HCT116 (cell line): ENCODE measurements around the gene TBATA. TPM values are rescaled to one million over a fixed set of nuclear protein-coding genes. Genes with fewer than 3 reads are reported as not detected.

Experiments used
- ATAC-seq: fragments of 200-7000 bp; cut with Tn5 transposase; 2 replicates; pipeline ENCODE4 v1.9.1; 2020; ENCODE audit warnings: mild to moderate bottlenecking, moderate library complexity
- BruUV-seq: library from RNA; stranded (reverse); fragments of 400-500 nt; replicated peaks from 2 replicates; lab custom pipeline; 2021; lab: Mats Ljungman, UMichigan
- CTCF ChIA-PET: fragments of 300-600 bp; sonication (Branson Sonifier 250); formaldehyde crosslinking; loops from one replicate; lab custom pipeline; 2021; ENCODE audit warnings: antibody characterized with exemption; lab: Charles Lee
- POLR2A ChIA-PET: fragments of 300-600, 350-600 bp; sonication (Branson Sonifier 250); formaldehyde crosslinking; loops from one replicate; lab custom pipeline; 2021; ENCODE audit warnings: antibody characterized with exemption; lab: Charles Lee
- RAD21 ChIA-PET, 2 experiments: fragments of 300-600 bp; sonication (Branson Sonifier 250); formaldehyde crosslinking; loops; one replicate each; lab custom pipeline; 2023; ENCODE audit warnings: low total read pairs in 2 of 2; ENCODE audit not compliant: uncharacterized antibody in 2 of 2, unreplicated experiment in 2 of 2, low non-redundant PET in 1 of 2; lab: Charles Lee
- DNase-seq: peaks from one replicate; pipeline ENCODE4 v3.0.0-alpha.2; 2010; ENCODE audit warnings: low read depth, low spot score
- H2AFZ ChIP-seq: fragments of 200-600 bp; shearing (Covaris generic), sonication (generic); 2 replicates; pipeline ENCODE4 v1.6.1; 2017; ENCODE audit warnings: low read depth, mixed run types, mixed read lengths, antibody characterized with exemption, low read length; ENCODE audit not compliant: poor library complexity, severe bottlenecking
- H3K27ac ChIP-seq: 2 replicates; pipeline ENCODE4 v1.5.1; 2012; ENCODE audit warnings: low read depth, low read length
- H3K27me3 ChIP-seq: fragments of 200-600 bp; sonication (generic); 2 replicates; pipeline ENCODE4 v1.6.1; 2016; ENCODE audit warnings: mixed run types, low read length, mixed read lengths; ENCODE audit not compliant: insufficient read depth
- H3K36me3 ChIP-seq, 2 experiments: fragments of 200-500 bp in 1 of 2; fragments of 200-600 bp in 1 of 2; sonication (Bioruptor generic) in 1 of 2; sonication (generic) in 1 of 2; 2 replicates each; pipeline versions ENCODE4 v1.5.1 to v1.6.1; 2014 to 2016; ENCODE audit warnings: low read length in 2 of 2, inconsistent platforms in 1 of 2, mixed read lengths in 1 of 2, mixed run types in 1 of 2; ENCODE audit not compliant: insufficient read depth in 2 of 2, control insufficient read depth in 1 of 2
- H3K4me1 ChIP-seq, 2 experiments: fragments of 200-600 bp in 1 of 2; sonication (generic) in 1 of 2; 2 replicates each; pipeline versions ENCODE4 v1.5.1 to v1.6.1; 2012 to 2017; ENCODE audit warnings: low read length in 2 of 2, inconsistent platforms in 1 of 2, mild to moderate bottlenecking in 1 of 2, mixed read lengths in 1 of 2, mixed run types in 1 of 2, moderate library complexity in 1 of 2; ENCODE audit not compliant: insufficient read depth in 2 of 2, control insufficient read depth in 1 of 2
- H3K4me2 ChIP-seq: fragments of 200-600 bp; sonication (generic); 2 replicates; pipeline ENCODE4 v1.6.1; 2017; ENCODE audit warnings: mixed run types, low read length, mixed read lengths
- H3K4me3 ChIP-seq, 2 experiments: fragments of 200-600 bp in 1 of 2; sonication (generic) in 1 of 2; replicated peaks in 1 of 2; 2 replicates each; pipeline ENCODE4 v1.5.1; 2011 to 2016; ENCODE audit warnings: low read length in 2 of 2, control low read depth in 1 of 2, low read depth in 1 of 2, mild to moderate bottlenecking in 1 of 2, mixed read lengths in 1 of 2, mixed run types in 1 of 2
- H3K79me2 ChIP-seq: fragments of 200-600 bp; sonication (generic); 2 replicates; pipeline ENCODE4 v1.6.1; 2017; ENCODE audit warnings: mild to moderate bottlenecking, mixed run types, low read length, moderate library complexity, mixed read lengths; ENCODE audit not compliant: insufficient read depth
- H3K9ac ChIP-seq: fragments of 200-600 bp; sonication (generic); 2 replicates; pipeline ENCODE4 v1.6.1; 2016; ENCODE audit warnings: low read length, mixed read lengths
- H3K9me2 ChIP-seq: fragments of 200-600 bp; sonication (generic), shearing (Covaris generic); 2 replicates; pipeline ENCODE4 v1.6.1; 2017; ENCODE audit warnings: mixed run types, mild to moderate bottlenecking, moderate library complexity; ENCODE audit not compliant: insufficient read depth
- H3K9me3 ChIP-seq, 2 experiments: fragments of 200-500 bp in 1 of 2; fragments of 200-600 bp in 1 of 2; sonication (Bioruptor generic) in 1 of 2; sonication (generic) in 1 of 2; 2 replicates each; pipeline ENCODE4 v1.6.1; 2014 to 2017; ENCODE audit warnings: low read length in 2 of 2, mixed read lengths in 2 of 2, inconsistent platforms in 1 of 2, low read depth in 1 of 2, mild to moderate bottlenecking in 1 of 2, mixed run types in 1 of 2, moderate library complexity in 1 of 2; ENCODE audit not compliant: control insufficient read depth in 1 of 2, insufficient read depth in 1 of 2
- H4K20me1 ChIP-seq: fragments of 200-600 bp; sonication (generic), shearing (Covaris generic); 2 replicates; pipeline ENCODE4 v1.6.1; 2017; ENCODE audit warnings: mixed run types, mild to moderate bottlenecking, moderate library complexity; ENCODE audit not compliant: insufficient read depth
- JUND ChIP-seq: IDR thresholded peaks from 2 replicates; pipeline ENCODE4 v1.6.1; 2012
- REST ChIP-seq: IDR thresholded peaks from 2 replicates; pipeline ENCODE4 v1.6.1; 2012; ENCODE audit warnings: low read depth
- intact Hi-C: fragments of 100-400 bp; cut with micrococcal nuclease; formaldehyde crosslinking; loops from 2 replicates; pipeline ENCODE4 v1.10.0; 2022
- total RNA-seq: library from RNA; stranded (reverse); gene quantifications from one replicate; pipeline ENCODE4 v1.2.1, GENCODE V29; 2021; ENCODE audit not compliant: unreplicated experiment

TBATA gene
- total RNA-seq, 1 experiment from 2014 or later, result not detected

- no peak overlapping the region for H3K27ac ChIP-seq
- DNase-seq, result no peak
These were observed 18.7 kb upstream of the TBATA start for GRCh38 chr10:70803775-70804420.

More at GRCh38 chr10:70803775-70804420, 18.7 kb upstream of the TBATA start:
- Histone ChIP-seq H3K4me3 (no peak overlapping the region), H4K20me1 (no peaks in the 10 kb centered on the region), H3K36me3 (no peaks in the 10 kb centered on the region), H3K4me1 (peaks cover 0 to 8% of the 10 kb centered on the region in 2 experiments; a peak in 1 of 4 replicates), H3K27me3 (no peaks in the 10 kb centered on the region), H3K9me2 (no peaks in the 10 kb centered on the region), H3K4me2 (no peak overlapping the region), H3K9me3 (no peaks in the 10 kb centered on the region), H2AFZ (no peak overlapping the region), H3K79me2 (no peaks in the 10 kb centered on the region), H3K9ac (no peak overlapping the region)
- ChIA-PET CTCF (no interaction called here), POLR2A (no interaction called here), RAD21 (no interaction called here)
- ATAC-seq, result no peak
- TF ChIP-seq REST (no peak), JUND (no peak)
- no TSS peak for BruUV-seq
- intact Hi-C loops, result no loop called here
